WI38 (cell line): ENCODE results near the gene ITPR1.

Source experiments
- H3K4me3 ChIP-seq: 2 replicates; pipeline ENCODE4 v1.5.1; 2011; ENCODE audit warnings: low read depth, mild to moderate bottlenecking, control low read depth, low read length
- TF ChIP-seq, protein P1 (sequence below): IDR thresholded peaks from 2 replicates; pipeline ENCODE4 v1.5.1; 2012; ENCODE audit warnings: low read depth, mild to moderate bottlenecking, control low read depth, low read length

ITPR1 gene

DNA sequence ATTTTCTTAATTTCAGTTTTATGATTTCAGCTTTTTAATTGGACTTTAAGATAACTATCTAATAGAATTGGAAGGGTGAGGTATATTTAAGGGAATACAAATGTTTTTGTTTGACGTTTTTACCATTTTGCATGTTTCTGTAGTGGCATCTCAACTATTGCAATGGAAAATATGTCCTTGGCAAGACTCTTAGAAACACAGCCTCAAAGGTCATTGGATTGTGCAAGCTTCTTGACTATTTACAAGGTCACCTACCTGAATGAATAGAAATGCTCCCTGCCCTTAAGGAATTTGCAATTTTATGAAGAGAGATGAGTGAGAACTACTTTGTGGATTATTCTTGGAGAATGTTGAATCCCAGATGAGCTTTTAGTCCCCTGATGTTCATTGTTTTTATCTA lies 43.1 kb downstream of the ITPR1 start:
- H3K4me3 ChIP-seq = no peak overlapping the region
- TF ChIP-seq, protein P1, sequence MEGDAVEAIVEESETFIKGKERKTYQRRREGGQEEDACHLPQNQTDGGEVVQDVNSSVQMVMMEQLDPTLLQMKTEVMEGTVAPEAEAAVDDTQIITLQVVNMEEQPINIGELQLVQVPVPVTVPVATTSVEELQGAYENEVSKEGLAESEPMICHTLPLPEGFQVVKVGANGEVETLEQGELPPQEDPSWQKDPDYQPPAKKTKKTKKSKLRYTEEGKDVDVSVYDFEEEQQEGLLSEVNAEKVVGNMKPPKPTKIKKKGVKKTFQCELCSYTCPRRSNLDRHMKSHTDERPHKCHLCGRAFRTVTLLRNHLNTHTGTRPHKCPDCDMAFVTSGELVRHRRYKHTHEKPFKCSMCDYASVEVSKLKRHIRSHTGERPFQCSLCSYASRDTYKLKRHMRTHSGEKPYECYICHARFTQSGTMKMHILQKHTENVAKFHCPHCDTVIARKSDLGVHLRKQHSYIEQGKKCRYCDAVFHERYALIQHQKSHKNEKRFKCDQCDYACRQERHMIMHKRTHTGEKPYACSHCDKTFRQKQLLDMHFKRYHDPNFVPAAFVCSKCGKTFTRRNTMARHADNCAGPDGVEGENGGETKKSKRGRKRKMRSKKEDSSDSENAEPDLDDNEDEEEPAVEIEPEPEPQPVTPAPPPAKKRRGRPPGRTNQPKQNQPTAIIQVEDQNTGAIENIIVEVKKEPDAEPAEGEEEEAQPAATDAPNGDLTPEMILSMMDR = no peak

DNA sequence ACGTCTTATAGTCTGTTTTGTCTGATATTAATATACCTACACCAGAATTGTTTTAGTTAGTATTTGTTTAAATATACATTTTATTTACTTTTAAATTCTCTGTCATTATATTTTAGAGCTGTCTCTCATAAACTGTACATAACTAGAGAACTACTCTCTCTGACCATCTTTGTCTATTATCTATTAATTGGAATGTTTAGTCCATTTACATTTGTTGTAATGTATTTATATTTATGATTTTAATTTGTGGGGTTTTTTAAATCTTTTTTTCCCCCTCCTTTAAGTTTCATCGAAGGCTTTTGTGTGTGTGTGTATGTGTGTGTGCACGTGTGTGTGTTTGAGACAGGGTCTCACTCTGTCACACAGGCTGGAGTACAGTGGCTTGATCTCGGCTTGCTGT lies 47.1 kb downstream of the ITPR1 start:
- H3K4me3 ChIP-seq = no peak overlapping the region
- TF ChIP-seq, protein P1 = no peak

DNA sequence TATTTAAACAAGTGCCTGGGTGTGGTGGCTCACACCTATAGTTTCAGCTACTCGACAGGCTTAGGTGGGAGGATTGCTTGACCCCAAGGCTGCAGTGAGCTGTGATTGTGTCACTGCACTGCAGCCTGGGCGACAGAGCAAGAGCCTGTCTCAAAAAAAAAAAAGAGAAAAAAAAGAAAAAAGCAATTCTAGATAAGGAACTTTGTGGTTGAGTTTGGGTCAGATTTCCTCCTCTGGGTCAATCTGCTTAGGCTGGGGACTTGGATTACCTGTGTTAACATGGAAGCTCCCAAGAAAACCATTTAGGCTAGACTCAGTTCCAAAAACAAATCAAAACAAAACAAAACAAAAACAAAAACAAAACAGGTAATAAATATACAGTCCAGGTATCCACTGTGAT lies 50.0 kb downstream of the ITPR1 start:
- H3K4me3 ChIP-seq = no peak overlapping the region
- TF ChIP-seq, protein P1 = no peak

DNA sequence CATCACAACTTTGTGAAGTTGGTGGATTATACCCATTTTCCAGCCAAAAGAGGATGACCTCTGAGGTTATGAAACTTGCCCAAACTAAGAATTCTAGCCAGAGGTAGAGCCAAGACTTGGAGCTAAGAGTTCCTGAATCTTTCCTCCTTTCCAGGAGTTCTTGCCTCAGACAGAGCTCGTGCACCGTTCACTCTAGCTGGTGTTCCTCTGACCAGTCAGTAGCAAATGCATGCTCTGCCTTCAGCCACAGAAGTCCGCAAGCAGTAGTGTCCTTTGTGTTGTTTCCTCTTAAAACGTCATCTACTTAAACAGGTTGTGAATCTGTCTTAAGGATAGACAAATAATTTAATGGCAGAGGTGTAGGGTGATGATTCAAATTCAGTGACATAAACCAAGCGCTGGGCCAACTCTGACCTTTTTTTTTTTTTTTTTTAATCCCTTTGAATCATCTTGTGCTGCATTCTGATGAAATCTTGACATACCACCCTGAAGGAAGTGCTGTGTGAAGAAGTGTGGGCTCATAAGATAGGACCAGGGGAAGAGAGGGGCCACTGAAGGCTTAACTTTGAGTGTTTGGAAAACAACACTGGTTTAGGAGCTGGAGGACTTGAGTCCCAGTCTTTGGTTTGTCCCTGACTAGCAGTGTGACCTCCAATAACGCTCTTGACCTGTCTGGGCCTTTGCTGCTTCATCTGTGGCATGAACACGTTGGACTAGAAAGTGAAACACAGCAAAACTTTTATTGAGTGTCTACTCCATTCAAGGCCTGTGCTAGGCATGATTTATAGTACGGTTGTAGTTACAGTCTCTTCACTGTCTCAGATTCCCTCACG lies 53.4 kb downstream of the ITPR1 start:
- TF ChIP-seq, protein P1 = no peak
- H3K4me3 ChIP-seq = no peak overlapping the region

DNA sequence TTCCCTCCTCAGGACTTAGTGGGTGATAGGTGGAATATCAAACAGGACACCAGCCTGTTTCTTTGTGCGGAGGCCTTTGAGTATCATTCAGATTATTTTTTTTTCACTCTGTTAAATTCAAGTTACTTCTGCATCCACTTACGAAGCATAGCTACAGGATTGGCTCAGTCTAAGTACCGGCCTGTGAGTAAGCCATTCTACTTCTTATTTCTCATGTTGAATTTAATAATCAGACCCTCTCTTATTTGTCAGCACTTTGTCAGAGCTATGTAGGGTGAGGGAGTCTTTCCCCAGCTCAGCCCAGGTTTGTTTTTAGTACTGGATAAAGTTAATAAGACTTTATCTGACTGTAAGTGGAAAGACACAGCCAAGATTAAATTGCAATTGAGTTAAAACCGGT lies 54.7 kb downstream of the ITPR1 start:
- H3K4me3 ChIP-seq = no peak overlapping the region
- TF ChIP-seq, protein P1 = no peak

DNA sequence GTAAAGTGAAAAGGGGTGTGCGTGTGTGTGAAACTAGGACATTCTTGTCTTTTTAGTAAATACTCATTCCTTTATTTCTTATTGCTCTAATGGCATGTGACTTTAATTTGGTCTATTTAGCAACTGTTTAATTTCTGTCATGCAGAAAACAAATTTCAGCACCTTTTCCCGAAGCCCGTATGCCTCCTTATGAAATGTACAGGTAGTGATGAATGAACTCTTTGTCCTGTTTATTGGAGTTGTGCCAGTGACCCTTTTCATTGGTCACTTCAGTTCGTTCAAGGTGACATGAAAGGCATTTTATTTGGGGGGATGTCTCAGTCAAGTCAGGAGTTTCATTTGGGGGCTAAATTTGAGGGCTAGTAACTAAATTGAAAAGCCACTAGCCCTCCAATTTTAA lies 55.2 kb downstream of the ITPR1 start:
- H3K4me3 ChIP-seq = no peak overlapping the region
- TF ChIP-seq, protein P1 = no peak

DNA sequence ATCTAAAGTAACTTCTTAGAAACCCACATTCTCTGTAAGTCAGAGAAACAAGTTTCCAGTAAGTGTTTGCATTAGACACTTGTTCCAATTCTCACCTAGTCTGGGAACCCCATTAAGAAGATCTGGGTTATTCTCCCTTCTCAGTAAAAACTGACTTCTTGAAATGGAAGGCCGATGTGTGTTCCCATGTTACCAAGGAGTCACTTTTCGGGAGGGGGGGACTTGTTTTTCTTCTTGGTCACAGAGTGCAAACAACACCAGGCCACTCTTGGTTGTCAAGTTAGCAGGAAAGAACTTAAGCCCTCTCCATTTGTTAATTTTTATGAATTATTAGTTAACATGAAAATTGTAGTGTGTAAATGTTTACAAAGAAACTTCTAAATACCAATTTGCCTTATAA lies 55.6 kb downstream of the ITPR1 start:
- TF ChIP-seq, protein P1 = no peak
- H3K4me3 ChIP-seq = no peak overlapping the region
